ENCODE measurements around the gene MEGF8.

DNA sequence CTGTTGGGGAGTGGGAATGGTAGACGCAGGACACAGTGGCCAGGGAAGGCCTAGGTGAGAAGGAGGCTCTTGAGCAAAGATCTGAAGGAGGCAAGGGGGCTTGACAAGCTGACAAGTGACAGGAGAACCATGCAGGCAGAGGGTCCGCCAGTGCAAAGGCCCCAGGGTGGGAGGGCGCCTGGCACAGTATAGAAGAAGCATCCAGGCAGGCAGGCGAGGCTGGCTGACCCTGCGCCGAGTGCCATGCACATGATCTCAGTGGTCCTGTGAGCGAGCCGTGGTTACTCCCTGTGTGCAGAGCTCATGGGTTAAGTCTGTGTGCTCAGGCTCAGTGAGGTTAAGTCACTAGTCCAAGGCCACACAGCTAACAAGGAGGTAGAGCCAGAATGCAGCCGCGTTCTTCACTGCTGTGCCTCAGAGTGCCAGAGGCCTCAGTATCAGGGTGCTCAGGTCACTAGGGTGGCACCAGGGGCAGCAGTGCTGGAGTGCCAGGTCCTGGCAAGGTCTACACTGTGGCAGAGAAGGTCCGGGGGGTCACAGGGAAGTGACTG is 49.5 kb downstream of the MEGF8 start:
- TF ChIP-seq, protein P1, sequence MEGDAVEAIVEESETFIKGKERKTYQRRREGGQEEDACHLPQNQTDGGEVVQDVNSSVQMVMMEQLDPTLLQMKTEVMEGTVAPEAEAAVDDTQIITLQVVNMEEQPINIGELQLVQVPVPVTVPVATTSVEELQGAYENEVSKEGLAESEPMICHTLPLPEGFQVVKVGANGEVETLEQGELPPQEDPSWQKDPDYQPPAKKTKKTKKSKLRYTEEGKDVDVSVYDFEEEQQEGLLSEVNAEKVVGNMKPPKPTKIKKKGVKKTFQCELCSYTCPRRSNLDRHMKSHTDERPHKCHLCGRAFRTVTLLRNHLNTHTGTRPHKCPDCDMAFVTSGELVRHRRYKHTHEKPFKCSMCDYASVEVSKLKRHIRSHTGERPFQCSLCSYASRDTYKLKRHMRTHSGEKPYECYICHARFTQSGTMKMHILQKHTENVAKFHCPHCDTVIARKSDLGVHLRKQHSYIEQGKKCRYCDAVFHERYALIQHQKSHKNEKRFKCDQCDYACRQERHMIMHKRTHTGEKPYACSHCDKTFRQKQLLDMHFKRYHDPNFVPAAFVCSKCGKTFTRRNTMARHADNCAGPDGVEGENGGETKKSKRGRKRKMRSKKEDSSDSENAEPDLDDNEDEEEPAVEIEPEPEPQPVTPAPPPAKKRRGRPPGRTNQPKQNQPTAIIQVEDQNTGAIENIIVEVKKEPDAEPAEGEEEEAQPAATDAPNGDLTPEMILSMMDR (IDR thresholded peaks at IDR 0.05), result no peak
- TF ChIP-seq POLR2A (IDR thresholded peaks at IDR 0.05), result no peak
